MCF 10A (cell line): ENCODE results near the gene OVOL3. TPM values are rescaled to one million over a fixed set of nuclear protein-coding genes. Genes with fewer than 3 reads are reported as not detected.
A peak's percentile ranks its signal among the peaks of the same experiment; 100 is the strongest.

Experiments
- Bru-seq: library from RNA; stranded (reverse); fragments of 400-500 nt; gene quantifications from one replicate; lab custom pipeline; 2021; lab: Mats Ljungman, UMichigan
- BruChase-seq, 2 experiments: library from RNA; stranded (reverse); fragments of 400-500 nt; gene quantifications; one replicate each; lab custom pipeline; 2021; lab: Mats Ljungman, UMichigan
- BruUV-seq: library from RNA; stranded (reverse); fragments of 400-500 nt; replicated peaks from 2 replicates; lab custom pipeline; 2021; lab: Mats Ljungman, UMichigan
- CTCF ChIA-PET: fragments of 300-600 bp; sonication (Branson Sonifier 250); formaldehyde crosslinking; extraction: SDS; loops from one replicate; lab custom pipeline; 2021; ENCODE audit warnings: antibody characterized with exemption, inconsistent platforms; lab: Yijun Ruan, JAX
- POLR2A ChIA-PET: fragments of 300-600, 350-650 bp; sonication (Branson Sonifier 250); formaldehyde crosslinking; extraction: SDS; loops from one replicate; lab custom pipeline; 2020; ENCODE audit warnings: antibody characterized with exemption, inconsistent platforms; lab: Yijun Ruan, JAX
- DNase-seq: peaks from one replicate; pipeline ENCODE4 v3.0.0-alpha.2; 2018; ENCODE audit not compliant: unreplicated experiment
- H3K27ac Mint-ChIP-seq: one replicate; pipeline ENCODE4 v1.8.0; 2022; ENCODE audit warnings: mild to moderate bottlenecking, low read depth, mixed read lengths; ENCODE audit not compliant: unreplicated experiment
- H3K27me3 Mint-ChIP-seq: one replicate; pipeline ENCODE4 v1.8.0; 2022; ENCODE audit warnings: mixed read lengths; ENCODE audit not compliant: insufficient read depth, unreplicated experiment
- H3K36me3 Mint-ChIP-seq: one replicate; pipeline ENCODE4 v1.8.0; 2022; ENCODE audit warnings: mild to moderate bottlenecking, moderate library complexity, mixed read lengths; ENCODE audit not compliant: insufficient read depth, unreplicated experiment
- H3K4me1 Mint-ChIP-seq: one replicate; pipeline ENCODE4 v1.8.0; 2022; ENCODE audit warnings: mixed read lengths; ENCODE audit not compliant: insufficient read depth, unreplicated experiment
- H3K4me3 Mint-ChIP-seq: one replicate; pipeline ENCODE4 v1.8.0; 2022; ENCODE audit warnings: mild to moderate bottlenecking, moderate library complexity, mixed read lengths; ENCODE audit not compliant: unreplicated experiment
- H3K9me3 Mint-ChIP-seq: one replicate; pipeline ENCODE4 v1.8.0; 2022; ENCODE audit warnings: mixed read lengths; ENCODE audit not compliant: unreplicated experiment
- intact Hi-C: fragments of 100-400 bp; cut with micrococcal nuclease; formaldehyde crosslinking; loops from 2 replicates; pipeline ENCODE4 v1.14.1; 2022
- long read RNA-seq: library from polyadenylated mRNA; stranded (forward); transcript quantifications from one replicate; pipeline ENCODE4 v2.0.0, GENCODE V29; 2022
- total RNA-seq: library from RNA; stranded (reverse); gene quantifications from 2 replicates; pipeline ENCODE4 v1.2.3, GENCODE V29; 2022
- TF ChIP-seq, protein P1 (sequence below): fragments of 200-600 bp; IDR thresholded peaks from one replicate; pipeline ENCODE4 v1.8.0; 2022; ENCODE audit warnings: antibody characterized with exemption, mild to moderate bottlenecking; ENCODE audit not compliant: unreplicated experiment

OVOL3 gene
- total RNA-seq (not detected in 2 replicates), Bru-seq, nascent RNA (not detected), BruChase-seq, experiment 1, labeled RNA remaining after a 6-hour chase (percentile 30 among the genes with signal in this experiment), BruChase-seq, experiment 2, labeled RNA remaining after a 2-hour chase (percentile 24 among the genes with signal in this experiment)
- long read RNA-seq, result 0 reads

DNA sequence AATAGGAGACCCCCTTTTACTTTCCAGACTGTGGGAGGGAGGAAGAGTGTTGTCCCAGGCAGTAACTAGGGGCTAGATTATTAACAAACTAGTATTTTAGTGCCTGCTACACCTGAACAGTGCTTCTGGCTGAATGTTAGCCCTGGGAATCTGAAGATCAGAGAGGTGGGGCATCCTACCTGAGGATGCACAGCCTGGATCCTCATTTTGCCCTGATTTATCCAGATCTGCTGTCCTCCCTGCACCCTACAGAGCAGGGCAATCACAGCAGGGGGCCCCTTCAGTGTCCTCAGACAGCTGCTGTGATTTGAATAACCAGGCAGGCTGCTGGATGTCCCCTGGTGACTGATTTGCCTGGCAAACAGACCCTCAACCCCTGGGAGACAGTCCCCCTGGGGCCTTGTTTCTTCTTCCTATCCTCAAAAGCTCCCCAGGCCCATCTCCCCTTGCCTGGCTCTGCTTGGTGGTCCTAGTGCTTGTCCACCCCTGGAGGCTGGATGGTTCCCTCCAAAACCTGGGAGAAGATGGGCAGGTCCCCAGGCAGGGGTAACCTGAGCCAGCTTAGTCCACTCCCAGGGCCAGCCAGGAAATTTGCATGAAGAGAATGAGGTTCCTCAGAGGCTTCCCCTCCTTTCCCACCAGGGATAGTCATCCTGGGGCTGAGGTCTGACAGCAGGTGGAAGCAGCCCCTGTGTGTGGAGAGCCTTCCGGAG, at the start of gene OVOL3:
Gene OVOL3 (plus strand): TSS at position 657 of the 713 bp plus-strand sequence. CDS start 60 bp downstream, outside the sequence.
- Mint-ChIP-seq H3K36me3 (peaks cover 38% of the 10 kb centered on the region), H3K4me3 (no peak within 1 kb of the TSS), H3K4me1 (peaks cover 6% of the 10 kb centered on the region), H3K27ac (no peak within 1 kb of the TSS), H3K9me3 (no peaks in the 10 kb centered on the region), H3K27me3 (no peaks in the 10 kb centered on the region)
- intact Hi-C loops, result loop anchor here (10.0 kb wide), 1 partner anchor 226 kb away; no protein-coding TSS in a partner anchor
- TF ChIP-seq, protein P1, sequence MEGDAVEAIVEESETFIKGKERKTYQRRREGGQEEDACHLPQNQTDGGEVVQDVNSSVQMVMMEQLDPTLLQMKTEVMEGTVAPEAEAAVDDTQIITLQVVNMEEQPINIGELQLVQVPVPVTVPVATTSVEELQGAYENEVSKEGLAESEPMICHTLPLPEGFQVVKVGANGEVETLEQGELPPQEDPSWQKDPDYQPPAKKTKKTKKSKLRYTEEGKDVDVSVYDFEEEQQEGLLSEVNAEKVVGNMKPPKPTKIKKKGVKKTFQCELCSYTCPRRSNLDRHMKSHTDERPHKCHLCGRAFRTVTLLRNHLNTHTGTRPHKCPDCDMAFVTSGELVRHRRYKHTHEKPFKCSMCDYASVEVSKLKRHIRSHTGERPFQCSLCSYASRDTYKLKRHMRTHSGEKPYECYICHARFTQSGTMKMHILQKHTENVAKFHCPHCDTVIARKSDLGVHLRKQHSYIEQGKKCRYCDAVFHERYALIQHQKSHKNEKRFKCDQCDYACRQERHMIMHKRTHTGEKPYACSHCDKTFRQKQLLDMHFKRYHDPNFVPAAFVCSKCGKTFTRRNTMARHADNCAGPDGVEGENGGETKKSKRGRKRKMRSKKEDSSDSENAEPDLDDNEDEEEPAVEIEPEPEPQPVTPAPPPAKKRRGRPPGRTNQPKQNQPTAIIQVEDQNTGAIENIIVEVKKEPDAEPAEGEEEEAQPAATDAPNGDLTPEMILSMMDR, result no peak
- no peak for DNase-seq
- CTCF ChIA-PET, result interaction anchor here (0.6 to 0.9 kb wide), 2 partner anchors 58 to 112 kb away, joined by 3 to 4 read pairs; no protein-coding TSS in a partner anchor
- POLR2A ChIA-PET, result no interaction called here
- no TSS peak for BruUV-seq

GRCh38 chr19:36061367-36061766, 49.6 kb upstream of the OVOL3 start:
- CTCF ChIA-PET, result interaction anchor here (0.6 to 1.9 kb wide), 10 partner anchors 9 to 1756 kb away, joined by 3 to 8 read pairs (median 4); partner anchors contain the start of gene TBCB
- POLR2A ChIA-PET, result interaction anchor here (1.0 kb wide), 1 partner anchor 9 kb away, joined by 5 read pairs; no protein-coding TSS in a partner anchor
- DNase-seq, result no peak
- Mint-ChIP-seq H3K4me3 (no peak overlapping the region), H3K27ac (no peak overlapping the region), H3K27me3 (no peaks in the 10 kb centered on the region), H3K9me3 (no peaks in the 10 kb centered on the region), H3K4me1 (peaks cover under 1% of the 10 kb centered on the region), H3K36me3 (peaks cover 6% of the 10 kb centered on the region)
- no TSS peak for BruUV-seq
- intact Hi-C loops, result no loop called here
- TF ChIP-seq, protein P1, result no peak

DNA sequence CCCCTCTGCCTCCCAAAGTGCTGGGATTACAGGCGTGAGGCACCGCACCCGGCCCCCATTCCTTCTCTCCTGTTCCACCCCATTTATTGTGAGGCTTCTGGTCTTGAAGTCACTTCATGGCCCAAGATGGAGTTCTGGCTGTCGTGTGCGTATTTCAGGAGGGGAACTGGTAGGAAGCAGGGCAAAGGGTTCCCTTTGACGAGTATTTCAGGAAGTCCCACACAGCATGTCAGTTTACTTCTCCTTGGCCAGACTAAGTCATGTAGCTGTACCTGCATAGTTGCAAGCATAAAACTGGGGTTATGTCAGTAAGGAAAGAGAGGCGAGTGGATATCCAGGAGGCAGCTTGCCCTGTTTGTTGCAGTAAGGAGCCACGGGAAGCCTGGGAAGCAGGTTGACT, 46.1 kb upstream of the OVOL3 start:
- peaks cover 6% of the 10 kb centered on the region for H3K36me3 Mint-ChIP-seq
- CTCF ChIA-PET, result no interaction called here
- intact Hi-C loops, result no loop called here

More for the DNA sequence above, 46.1 kb upstream of the OVOL3 start:
- TF ChIP-seq, protein P1, result no peak
- Mint-ChIP-seq H3K27me3 (no peaks in the 10 kb centered on the region), H3K9me3 (no peaks in the 10 kb centered on the region), H3K4me1 (no peaks in the 10 kb centered on the region), H3K27ac (no peak overlapping the region), H3K4me3 (no peak overlapping the region)
- POLR2A ChIA-PET, result no interaction called here
- DNase-seq, result no peak
- no TSS peak for BruUV-seq
